Anterior cingulate cortex (tissue), 58 donors: ENCODE measurements around the gene HIP1R.
A peak's percentile ranks its signal among the peaks of the same experiment; 100 is the strongest.
"Not testable (repeated sequence)": the region's sequence is repeated elsewhere in the genome, so short reads cannot be mapped to it uniquely, and the experiment has no call there.

Source experiments
- DNase-seq, 58 donors: peaks; one replicate each; lab custom pipeline; 2025; lab: John Stamatoyannopoulos, UW

The HIP1R gene

GRCh38 chr12:122870867-122871664 lies 35.8 kb downstream of the HIP1R start:
- peak in 26 of 58 donors; percentile 27 to 69 (median 44) for DNase-seq

GRCh38 chr12:122871851-122872780 lies 36.9 kb downstream of the HIP1R start:
- peak in 18 of 58 donors; percentile 27 to 81 (median 56) for DNase-seq

- DNase-seq: peak in 1 of 58 donors; percentile 26
These were observed 37.6 kb downstream of the HIP1R start for GRCh38 chr12:122872815-122873361.

GRCh38 chr12:122873540-122873939 lies 38.3 kb downstream of the HIP1R start:
- DNase-seq: no peak

GRCh38 chr12:122874081-122874480 lies 38.8 kb downstream of the HIP1R start:
- DNase-seq: no peak

- peak in 7 of 58 donors; percentile 27 to 52 (median 45) for DNase-seq
These were observed 40.4 kb downstream of the HIP1R start for GRCh38 chr12:122875590-122876220.

- DNase-seq: not testable (repeated sequence)
These were observed 41.0 kb downstream of the HIP1R start for GRCh38 chr12:122876281-122876680.

GRCh38 chr12:122876731-122877130 lies 41.5 kb downstream of the HIP1R start:
- no peak for DNase-seq

- no peak for DNase-seq
These were observed 43.7 kb downstream of the HIP1R start for GRCh38 chr12:122878780-122879612.

GRCh38 chr12:122880155-122880667 lies 45.0 kb downstream of the HIP1R start:
- no peak for DNase-seq

GRCh38 chr12:122880668-122881067 lies 45.4 kb downstream of the HIP1R start:
- peak in 48 of 58 donors; percentile 19 to 81 (median 59) for DNase-seq

GRCh38 chr12:122882908-122883558 lies 47.8 kb downstream of the HIP1R start:
- DNase-seq: no peak

- no peak for DNase-seq
These were observed 49.0 kb downstream of the HIP1R start for GRCh38 chr12:122884091-122884826.

- DNase-seq: no peak
These were observed 49.6 kb downstream of the HIP1R start for GRCh38 chr12:122884860-122885259.

- no peak for DNase-seq
These were observed 50.9 kb downstream of the HIP1R start for GRCh38 chr12:122886161-122886560.

GRCh38 chr12:122886851-122887818 lies 51.9 kb downstream of the HIP1R start:
- no peak for DNase-seq

- DNase-seq: no peak
These were observed 52.6 kb downstream of the HIP1R start for GRCh38 chr12:122887819-122888212.
